T-helper 2 cell treated with Interferon-gamma antibody and Interleukin-4, amounts not matched to agents 5 μg/mL and 100 μg/mL, for 36 hours (primary cell): ENCODE data around the gene ILKAP.
A peak's percentile ranks its signal among the peaks of the same experiment; 100 is the strongest.

Experiments
- DNase-seq: peaks from one replicate; pipeline ENCODE4 v3.0.0; 2021; ENCODE audit warnings: low spot score
- H3K27ac Mint-ChIP-seq: one replicate; pipeline ENCODE4 v1.8.0; 2021; ENCODE audit warnings: mild to moderate bottlenecking, mixed read lengths
- H3K27me3 Mint-ChIP-seq: one replicate; pipeline ENCODE4 v1.8.0; 2021; ENCODE audit warnings: low read depth, mixed read lengths
- H3K36me3 Mint-ChIP-seq: one replicate; pipeline ENCODE4 v1.8.0; 2021; ENCODE audit warnings: low read depth, mixed read lengths
- H3K4me1 Mint-ChIP-seq: one replicate; pipeline ENCODE4 v1.8.0; 2021; ENCODE audit warnings: low read depth, mixed read lengths
- H3K4me3 Mint-ChIP-seq: one replicate; pipeline ENCODE4 v1.8.0; 2022; ENCODE audit warnings: mild to moderate bottlenecking, moderate library complexity, mixed read lengths
- H3K9me3 Mint-ChIP-seq: one replicate; pipeline ENCODE4 v1.8.0; 2021; ENCODE audit warnings: mixed read lengths

Gene ILKAP

DNA sequence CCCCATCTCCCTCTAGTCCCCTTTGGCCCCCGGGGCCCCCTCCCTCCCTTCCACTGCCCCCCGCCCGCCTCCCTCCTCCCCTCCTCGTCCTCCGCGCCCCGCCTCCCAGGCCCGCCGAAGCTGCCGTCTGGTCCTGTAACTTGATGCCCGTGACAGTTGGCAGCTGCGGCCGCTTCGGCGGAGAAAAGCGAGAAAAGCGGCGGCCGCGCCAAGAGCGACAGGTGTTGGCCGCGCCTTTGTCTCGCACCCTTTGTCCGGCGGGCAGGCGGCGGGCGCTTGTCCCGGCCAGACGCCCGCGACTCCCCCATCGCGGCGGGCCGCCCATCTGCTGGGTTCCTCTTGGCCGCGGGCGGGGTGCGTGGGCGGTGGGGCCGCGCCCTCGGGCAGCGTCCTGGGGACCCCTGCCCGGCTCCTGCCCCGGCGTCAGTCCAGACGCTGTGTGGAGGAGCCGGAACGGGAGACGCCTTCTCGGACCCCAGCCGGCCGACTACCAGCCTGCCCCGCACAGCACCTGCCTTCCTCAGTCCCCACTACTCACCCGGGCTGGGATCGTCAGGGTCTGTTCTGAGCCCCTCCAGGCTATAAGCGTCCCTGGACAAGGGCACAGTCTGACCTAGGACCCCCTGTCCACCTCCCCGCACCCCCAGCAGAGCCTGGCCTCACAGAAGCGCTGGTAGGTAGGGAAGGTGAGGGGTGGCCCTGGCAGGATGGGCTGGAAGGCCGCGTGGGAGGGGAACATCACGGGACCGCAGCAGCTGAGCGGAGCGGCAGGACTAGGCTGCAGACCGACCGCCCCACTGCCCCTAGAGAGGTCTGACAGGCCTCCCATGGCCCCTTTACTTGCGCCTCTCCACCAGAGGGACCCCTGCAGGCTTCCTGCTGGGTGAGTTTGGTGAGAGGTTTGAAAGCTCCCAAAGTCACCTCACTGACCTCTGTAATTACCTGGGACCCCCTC is 37.5 kb upstream of the ILKAP start:
- no peak for DNase-seq
- Mint-ChIP-seq H3K4me1 (peaks cover 2% of the 10 kb centered on the region), H3K9me3 (no peaks in the 10 kb centered on the region), H3K27me3 (peaks cover 35% of the 10 kb centered on the region), H3K36me3 (peaks cover 7% of the 10 kb centered on the region), H3K27ac (no peak overlapping the region), H3K4me3 (peak overlapping the region; percentile 29)

DNA sequence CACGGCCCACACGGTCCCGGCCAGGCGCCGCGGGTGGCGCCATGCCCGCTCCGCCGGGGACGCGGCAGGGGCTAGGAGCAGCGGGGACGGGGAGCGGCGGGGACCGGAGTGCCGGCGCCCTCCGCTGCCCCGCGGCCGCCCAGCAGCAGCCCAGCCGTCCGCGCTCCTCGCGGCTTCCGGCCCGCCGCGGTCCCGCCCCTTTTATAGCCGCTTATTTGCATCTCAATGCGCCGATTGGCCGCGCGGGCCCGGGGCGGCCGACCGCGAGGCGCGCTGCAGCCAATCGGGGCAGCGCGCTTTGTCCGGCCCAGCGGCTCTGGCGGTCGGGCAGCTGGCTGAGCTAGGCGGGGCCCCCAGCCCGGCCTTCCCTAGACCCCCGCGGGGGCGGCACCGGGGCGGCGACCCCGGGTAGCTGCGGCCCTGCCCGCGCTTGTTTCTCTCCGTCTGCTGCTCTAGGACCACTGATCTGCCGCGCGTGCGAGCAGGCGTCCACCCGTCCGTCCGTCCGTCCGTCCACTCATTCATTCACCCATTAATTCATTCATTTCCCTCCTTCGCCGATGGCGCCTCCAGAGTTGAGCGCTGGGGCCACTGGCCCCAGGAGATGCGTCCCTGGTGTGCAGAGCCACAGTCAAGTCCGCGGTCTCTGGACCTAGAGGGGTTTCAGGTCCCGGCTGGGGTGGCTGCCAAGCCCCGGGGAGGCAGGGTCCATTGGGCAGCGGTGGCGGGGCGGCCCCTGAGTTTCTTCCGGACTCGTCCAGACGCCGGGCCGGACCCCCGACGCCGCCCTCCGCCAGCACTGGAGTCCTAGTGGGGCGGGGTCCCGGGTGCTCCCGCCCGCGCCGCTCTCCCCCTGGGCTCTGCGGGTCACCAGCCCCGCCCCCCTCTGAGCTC is 36.6 kb upstream of the ILKAP start, which contains the start of gene HES6:
TSS of gene HES6 (minus strand) at position 176 of the 894 bp plus-strand sequence. CDS start at position 43, 133 bp downstream.
- no peaks in the 10 kb centered on the region for H3K9me3 Mint-ChIP-seq
- DNase-seq: peak; percentile 87
- H3K27me3 Mint-ChIP-seq: peaks cover 44% of the 10 kb centered on the region
- no peak within 1 kb of the TSS for H3K27ac Mint-ChIP-seq
- peaks cover 2% of the 10 kb centered on the region for H3K36me3 Mint-ChIP-seq
- H3K4me1 Mint-ChIP-seq: peaks cover 2% of the 10 kb centered on the region
- peak within 1 kb of the TSS; percentile 85 for H3K4me3 Mint-ChIP-seq

DNA sequence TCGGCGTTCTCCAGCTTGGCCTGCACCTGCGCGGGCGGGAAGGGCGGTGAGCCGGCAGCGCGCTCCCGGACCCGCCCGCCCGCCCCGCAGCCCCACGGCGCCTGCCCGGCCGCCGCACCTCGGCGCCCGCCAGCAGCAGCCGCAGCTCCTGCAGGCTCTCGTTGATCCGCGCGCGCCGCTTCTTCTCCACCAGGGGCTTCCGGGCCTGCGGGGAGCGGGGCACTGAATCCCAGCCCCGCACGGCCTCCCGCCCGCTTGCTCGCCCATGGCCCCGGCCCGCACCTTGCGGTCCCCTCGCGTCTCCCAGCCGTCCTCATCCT is 36.0 kb upstream of the ILKAP start:
- no peak for DNase-seq
- no peaks in the 10 kb centered on the region for H3K9me3 Mint-ChIP-seq
- peaks cover 46% of the 10 kb centered on the region for H3K27me3 Mint-ChIP-seq
- no peaks in the 10 kb centered on the region for H3K36me3 Mint-ChIP-seq
- H3K27ac Mint-ChIP-seq: no peak overlapping the region
- no peak overlapping the region for H3K4me3 Mint-ChIP-seq
- H3K4me1 Mint-ChIP-seq: peaks cover 6% of the 10 kb centered on the region

DNA sequence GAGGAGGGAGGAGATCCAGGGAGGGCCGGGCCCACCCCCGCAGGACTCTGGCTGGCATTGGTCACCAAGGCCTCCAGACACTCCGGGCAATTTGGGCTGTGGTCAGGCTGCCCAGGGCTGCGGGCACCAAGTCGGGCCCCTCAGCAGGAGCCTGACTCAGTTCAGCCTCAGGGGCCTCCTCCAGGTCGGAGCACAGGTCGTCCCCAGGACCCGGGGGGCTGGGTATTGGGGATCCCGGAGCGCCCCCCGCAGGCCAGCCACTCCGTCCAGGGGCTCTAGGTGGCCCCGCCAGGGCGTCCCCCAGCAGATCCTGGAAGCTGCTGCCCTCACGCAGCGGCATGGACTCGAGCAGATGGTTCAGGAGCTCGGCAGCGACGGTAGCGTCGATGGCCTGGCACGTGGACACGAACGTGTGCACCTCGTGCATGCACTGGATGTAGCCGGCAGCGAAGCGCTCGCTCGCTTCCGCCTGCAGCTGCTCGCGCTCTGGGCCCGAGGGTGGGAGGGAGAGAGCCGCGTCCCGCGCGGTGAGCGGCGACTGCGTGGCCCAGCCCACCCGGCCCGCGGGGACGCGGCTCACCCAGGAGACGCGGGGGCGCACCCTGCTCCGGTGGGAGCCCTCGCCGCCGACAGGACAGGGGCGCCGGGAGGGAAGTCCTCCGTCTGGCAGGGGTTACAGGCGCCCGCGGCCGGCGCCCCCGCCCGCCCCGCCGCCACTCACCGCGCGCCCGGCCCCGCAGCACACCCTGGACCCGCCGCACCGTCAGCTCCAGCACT is 35.5 kb upstream of the ILKAP start:
- H3K4me3 Mint-ChIP-seq: peak overlapping the region; percentile 27
- peaks cover 1% of the 10 kb centered on the region for H3K9me3 Mint-ChIP-seq
- no peaks in the 10 kb centered on the region for H3K36me3 Mint-ChIP-seq
- no peak overlapping the region for H3K27ac Mint-ChIP-seq
- peaks cover 6% of the 10 kb centered on the region for H3K4me1 Mint-ChIP-seq
- DNase-seq: no peak
- H3K27me3 Mint-ChIP-seq: peaks cover 46% of the 10 kb centered on the region

DNA sequence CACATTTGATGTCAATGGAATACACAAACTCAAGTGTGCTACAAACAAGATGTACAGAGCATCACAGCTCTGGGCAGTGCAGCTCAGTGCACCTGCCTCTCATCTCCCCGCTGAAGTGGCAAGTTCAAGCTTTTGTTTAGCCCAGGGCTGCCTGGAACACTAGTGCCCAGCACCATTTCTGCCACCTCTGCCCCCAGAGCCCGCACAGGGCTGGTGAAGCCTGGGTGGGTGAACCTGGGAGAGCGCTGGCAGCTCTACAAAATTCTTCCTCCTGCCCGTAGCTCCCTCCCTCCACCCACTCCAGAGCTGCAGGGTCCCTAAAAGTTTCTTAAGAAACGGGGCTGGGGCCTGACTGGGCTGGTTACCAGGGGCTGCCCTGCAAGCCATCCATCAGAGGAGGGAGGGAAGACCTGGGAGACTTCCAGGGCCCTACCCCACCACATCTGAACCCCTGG is 34.8 kb upstream of the ILKAP start:
- H3K36me3 Mint-ChIP-seq: peaks cover 3% of the 10 kb centered on the region
- H3K4me1 Mint-ChIP-seq: peaks cover 8% of the 10 kb centered on the region
- peaks cover 53% of the 10 kb centered on the region for H3K27me3 Mint-ChIP-seq
- peak overlapping the region; percentile 28 for H3K4me3 Mint-ChIP-seq
- DNase-seq: no peak
- peaks cover 7% of the 10 kb centered on the region for H3K9me3 Mint-ChIP-seq
- H3K27ac Mint-ChIP-seq: no peak overlapping the region

GRCh38 chr2:238237431-238238135 is 34.1 kb upstream of the ILKAP start:
- peaks cover 8% of the 10 kb centered on the region for H3K4me1 Mint-ChIP-seq
- peaks cover 58% of the 10 kb centered on the region for H3K27me3 Mint-ChIP-seq
- peaks cover 9% of the 10 kb centered on the region for H3K9me3 Mint-ChIP-seq
- no peak for DNase-seq
- H3K36me3 Mint-ChIP-seq: peaks cover 3% of the 10 kb centered on the region
- H3K4me3 Mint-ChIP-seq: peak overlapping the region; percentile 28
- no peak overlapping the region for H3K27ac Mint-ChIP-seq

- H3K27me3 Mint-ChIP-seq: peaks cover 61% of the 10 kb centered on the region
- H3K9me3 Mint-ChIP-seq: peaks cover 13% of the 10 kb centered on the region
- peaks cover 3% of the 10 kb centered on the region for H3K36me3 Mint-ChIP-seq
- no peak overlapping the region for H3K27ac Mint-ChIP-seq
- DNase-seq: no peak
- peaks cover 9% of the 10 kb centered on the region for H3K4me1 Mint-ChIP-seq
- H3K4me3 Mint-ChIP-seq: no peak overlapping the region
These were observed 33.1 kb upstream of the ILKAP start for GRCh38 chr2:238236571-238236970.

GRCh38 chr2:238235856-238236255 is 32.4 kb upstream of the ILKAP start:
- no peak overlapping the region for H3K27ac Mint-ChIP-seq
- peaks cover 3% of the 10 kb centered on the region for H3K36me3 Mint-ChIP-seq
- DNase-seq: no peak
- peaks cover 11% of the 10 kb centered on the region for H3K4me1 Mint-ChIP-seq
- H3K9me3 Mint-ChIP-seq: peaks cover 14% of the 10 kb centered on the region
- H3K4me3 Mint-ChIP-seq: peak overlapping the region; percentile 3
- H3K27me3 Mint-ChIP-seq: peaks cover 59% of the 10 kb centered on the region

DNA sequence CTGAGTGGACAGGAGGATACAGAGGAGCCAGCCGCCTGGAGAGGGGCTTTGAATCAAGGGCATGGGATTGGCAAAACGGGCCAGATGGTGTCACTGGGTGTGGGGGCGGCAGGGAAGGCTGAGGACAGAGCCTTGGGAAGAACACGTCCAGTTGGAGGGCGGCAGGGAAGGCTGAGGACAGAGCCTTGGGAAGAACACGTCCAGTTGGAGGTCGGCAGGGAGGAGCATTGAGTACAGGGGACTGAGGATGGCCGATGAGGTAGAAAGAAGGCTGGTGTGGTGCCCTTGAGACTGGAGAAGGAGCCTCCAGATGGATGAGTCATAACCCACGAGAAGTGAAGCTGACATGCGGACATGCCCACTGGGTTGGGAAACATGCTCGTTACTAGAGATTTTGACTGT is 31.8 kb upstream of the ILKAP start:
- Mint-ChIP-seq H3K36me3 (peaks cover 3% of the 10 kb centered on the region), H3K27ac (no peak overlapping the region), H3K4me3 (peak overlapping the region; percentile 35), H3K4me1 (peaks cover 15% of the 10 kb centered on the region), H3K27me3 (peaks cover 63% of the 10 kb centered on the region), H3K9me3 (peaks cover 14% of the 10 kb centered on the region)
- DNase-seq: no peak

DNA sequence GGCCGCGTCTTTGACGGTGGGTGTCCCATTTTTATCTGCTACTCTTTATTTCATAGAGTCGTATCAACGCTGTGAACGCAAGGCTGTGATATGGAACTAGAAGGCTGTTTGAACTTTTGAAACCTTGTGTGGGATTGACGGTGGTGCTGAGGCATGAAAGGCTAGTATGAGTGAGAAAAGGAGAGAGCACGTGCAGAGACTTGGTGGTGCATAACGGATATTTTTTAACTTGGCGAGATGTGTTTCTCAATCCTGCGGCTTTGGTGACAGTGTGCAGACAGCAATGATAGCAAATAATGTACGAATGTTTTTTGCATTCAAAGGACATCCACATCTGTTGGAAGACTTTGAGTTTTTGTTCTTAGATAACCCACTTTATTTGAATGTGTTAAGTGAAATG is 30.1 kb upstream of the ILKAP start:
- peaks cover 14% of the 10 kb centered on the region for H3K9me3 Mint-ChIP-seq
- peaks cover 65% of the 10 kb centered on the region for H3K27me3 Mint-ChIP-seq
- no peak overlapping the region for H3K27ac Mint-ChIP-seq
- DNase-seq: no peak
- peaks cover 15% of the 10 kb centered on the region for H3K4me1 Mint-ChIP-seq
- H3K4me3 Mint-ChIP-seq: peak overlapping the region; percentile 54
- H3K36me3 Mint-ChIP-seq: peaks cover 3% of the 10 kb centered on the region

GRCh38 chr2:238231809-238232208 is 28.3 kb upstream of the ILKAP start:
- Mint-ChIP-seq H3K27ac (no peak overlapping the region), H3K9me3 (peaks cover 14% of the 10 kb centered on the region), H3K4me1 (peaks cover 15% of the 10 kb centered on the region), H3K36me3 (peaks cover 3% of the 10 kb centered on the region), H3K27me3 (peaks cover 57% of the 10 kb centered on the region), H3K4me3 (peak overlapping the region; percentile 79)
- DNase-seq: no peak

- peaks cover 53% of the 10 kb centered on the region for H3K27me3 Mint-ChIP-seq
- DNase-seq: peak; percentile 73
- peak overlapping the region; percentile 79 for H3K4me3 Mint-ChIP-seq
- peaks cover 3% of the 10 kb centered on the region for H3K36me3 Mint-ChIP-seq
- peaks cover 14% of the 10 kb centered on the region for H3K9me3 Mint-ChIP-seq
- H3K4me1 Mint-ChIP-seq: peaks cover 15% of the 10 kb centered on the region
- no peak overlapping the region for H3K27ac Mint-ChIP-seq
These were observed 27.8 kb upstream of the ILKAP start for GRCh38 chr2:238231251-238231793.

DNA sequence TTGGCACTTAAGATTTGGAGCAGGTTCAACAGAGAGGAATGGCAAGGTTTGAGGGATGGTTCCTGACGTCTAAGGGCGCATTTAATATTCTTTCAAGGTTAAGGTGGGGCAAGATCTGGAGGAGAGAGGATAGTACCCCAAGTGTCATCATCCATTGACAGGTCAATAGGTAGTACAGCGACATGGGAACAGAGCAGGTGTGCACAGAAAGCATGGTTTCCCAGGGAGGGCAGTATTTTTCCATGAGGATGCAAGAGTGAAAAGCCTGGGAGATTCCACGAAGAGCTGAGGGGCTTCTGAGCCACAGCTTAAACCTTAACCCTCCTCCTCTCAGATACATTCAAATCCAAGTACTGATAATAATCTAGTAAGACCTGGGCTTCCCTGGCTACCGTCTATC is 27.2 kb upstream of the ILKAP start:
- peak overlapping the region; percentile 64 for H3K4me3 Mint-ChIP-seq
- H3K27me3 Mint-ChIP-seq: peaks cover 47% of the 10 kb centered on the region
- peaks cover 15% of the 10 kb centered on the region for H3K4me1 Mint-ChIP-seq
- peaks cover 3% of the 10 kb centered on the region for H3K36me3 Mint-ChIP-seq
- no peak for DNase-seq
- H3K27ac Mint-ChIP-seq: no peak overlapping the region
- peaks cover 14% of the 10 kb centered on the region for H3K9me3 Mint-ChIP-seq
